ENCODE data around the gene ZNF277.

Gene ZNF277

DNA sequence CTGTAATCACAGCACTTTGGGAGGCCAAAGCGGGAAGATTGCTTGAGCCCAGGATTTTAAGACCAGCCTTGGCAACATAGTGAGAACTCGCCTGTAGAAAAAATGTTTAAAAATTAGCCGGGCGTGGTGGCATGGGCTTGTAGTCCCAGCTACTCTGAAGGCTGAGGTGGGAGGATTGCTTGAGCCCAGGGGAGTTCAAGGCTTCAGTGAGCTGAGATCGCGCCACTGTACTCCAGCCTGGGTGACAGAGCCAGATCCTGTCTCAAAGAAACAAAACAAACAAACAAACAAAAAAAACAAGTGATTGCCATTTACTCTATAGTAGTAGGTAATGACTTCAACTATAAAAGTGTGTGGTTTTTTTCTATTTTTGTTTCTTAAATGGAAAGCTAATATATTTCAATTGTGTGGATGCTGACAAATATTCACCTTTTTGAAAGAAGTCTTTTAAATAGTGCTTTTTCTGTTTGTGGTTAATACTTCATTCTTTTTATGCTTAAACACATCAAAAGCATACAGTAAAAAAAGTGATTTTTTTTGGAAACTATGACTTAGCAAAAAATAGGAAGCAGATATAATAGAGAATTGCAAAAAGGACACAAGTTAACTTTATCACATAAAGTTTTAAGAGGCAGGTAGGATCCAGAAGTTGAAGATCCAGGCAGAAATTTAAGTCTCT, 48.4 kb downstream of the ZNF277 start:
- no peak for DNase-seq (ENCODE audit: low read depth)

DNA sequence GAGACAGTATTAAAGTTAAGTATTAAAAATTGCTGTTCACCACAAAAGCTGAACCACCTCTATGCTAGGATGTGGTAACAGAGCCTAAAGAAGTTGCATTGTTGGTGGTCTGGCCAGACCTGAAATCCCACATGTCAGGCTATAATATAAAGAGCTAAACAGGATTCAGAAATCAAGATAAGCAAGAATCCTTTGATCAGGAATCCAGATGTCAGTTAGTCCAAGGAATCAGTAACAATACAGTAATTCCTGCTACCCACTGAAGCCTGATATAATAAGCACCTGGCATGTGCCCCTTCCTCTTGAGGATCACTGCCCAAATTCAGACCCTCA, 48.9 kb downstream of the ZNF277 start:
- no peak for DNase-seq (ENCODE audit: low read depth)

DNA sequence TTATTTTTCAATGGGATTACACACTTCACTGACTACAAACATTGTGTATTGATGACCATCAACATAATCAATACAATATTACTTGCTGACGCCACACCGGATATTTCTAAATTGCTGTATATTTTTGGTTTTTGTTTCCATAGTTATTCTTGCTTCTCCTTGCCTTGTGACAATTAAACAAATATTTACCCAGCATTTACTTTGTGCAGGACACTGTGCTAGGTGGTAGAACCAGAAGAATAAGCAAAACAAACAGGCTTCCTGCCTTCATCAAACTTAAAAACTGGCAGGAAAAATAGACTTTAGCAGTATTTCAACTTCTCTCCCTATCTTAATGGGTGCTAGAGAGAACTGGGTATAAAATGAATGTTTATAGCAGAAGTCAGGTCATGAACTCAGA, 50.6 kb downstream of the ZNF277 start:
- no peak for DNase-seq (ENCODE audit: low read depth)

DNA sequence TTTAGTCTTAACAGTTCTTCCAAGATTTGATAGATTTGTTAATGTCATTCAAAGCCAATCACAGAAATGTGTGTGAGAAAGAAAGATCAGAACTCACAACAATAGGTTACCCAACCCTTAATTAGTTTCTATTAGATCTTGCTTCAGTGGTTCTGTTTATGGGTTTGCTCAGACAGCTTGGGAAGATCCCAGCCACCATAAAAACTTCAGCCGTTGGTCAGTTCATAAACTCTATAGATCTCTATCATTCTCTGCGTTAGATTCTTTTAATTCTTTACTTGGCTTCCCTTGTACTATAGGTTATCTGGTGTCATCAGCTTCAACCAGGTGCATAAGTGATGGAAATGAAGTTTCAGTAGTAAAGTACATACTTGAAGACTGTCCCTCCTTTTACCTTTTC, 54.4 kb downstream of the ZNF277 start:
- no peak for DNase-seq (ENCODE audit: low read depth)

DNA sequence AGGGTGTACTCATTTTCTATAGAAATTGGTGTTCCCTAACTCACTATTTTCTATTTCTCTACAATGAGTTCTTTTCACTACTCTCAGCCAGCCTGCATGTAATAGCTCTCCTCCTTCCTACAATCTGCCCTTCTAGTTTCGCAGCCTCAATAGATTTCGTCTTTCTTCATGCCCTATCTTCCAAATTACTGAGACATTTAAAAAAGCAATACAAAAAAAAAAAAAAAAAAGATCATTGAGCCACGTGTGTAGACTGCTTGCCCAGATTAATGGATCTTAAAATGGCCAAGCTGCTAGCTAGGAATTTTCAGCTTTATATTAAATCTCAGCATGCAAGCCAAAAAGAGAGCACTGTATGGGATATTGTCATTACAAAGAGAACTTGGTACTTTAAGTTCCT, 55.5 kb downstream of the ZNF277 start:
- DNase-seq (ENCODE audit: low read depth): no peak

DNA sequence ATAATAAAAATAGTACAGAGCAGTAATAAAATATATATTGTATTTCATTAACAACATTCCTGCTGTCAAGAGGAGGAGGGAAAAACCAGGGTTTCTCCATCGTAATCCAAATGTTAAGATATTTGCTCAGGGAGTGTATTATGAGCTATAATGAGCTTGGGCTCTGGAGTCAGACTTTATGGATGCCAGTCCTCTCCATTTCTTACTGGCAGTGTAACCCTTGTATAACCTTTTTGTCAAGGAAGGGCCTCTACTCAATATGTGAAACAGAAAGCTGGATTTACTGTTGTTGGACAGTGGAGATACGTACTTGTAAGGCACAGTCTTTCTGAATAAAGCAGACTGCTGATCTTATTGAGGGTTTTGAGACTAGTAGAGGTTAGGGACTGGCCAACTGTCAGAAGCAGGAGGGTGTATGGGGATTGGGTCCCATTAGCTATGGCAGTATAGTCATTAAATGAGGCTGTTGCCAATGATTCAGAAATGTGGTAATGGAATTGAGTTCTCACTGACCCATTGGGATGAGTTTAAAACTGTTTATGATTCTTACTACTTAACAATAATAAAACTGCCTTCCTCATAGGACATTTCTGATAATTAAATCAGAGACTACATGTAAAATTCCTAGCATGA, 56.5 kb downstream of the ZNF277 start:
- DNase-seq (ENCODE audit: low read depth): no peak

DNA sequence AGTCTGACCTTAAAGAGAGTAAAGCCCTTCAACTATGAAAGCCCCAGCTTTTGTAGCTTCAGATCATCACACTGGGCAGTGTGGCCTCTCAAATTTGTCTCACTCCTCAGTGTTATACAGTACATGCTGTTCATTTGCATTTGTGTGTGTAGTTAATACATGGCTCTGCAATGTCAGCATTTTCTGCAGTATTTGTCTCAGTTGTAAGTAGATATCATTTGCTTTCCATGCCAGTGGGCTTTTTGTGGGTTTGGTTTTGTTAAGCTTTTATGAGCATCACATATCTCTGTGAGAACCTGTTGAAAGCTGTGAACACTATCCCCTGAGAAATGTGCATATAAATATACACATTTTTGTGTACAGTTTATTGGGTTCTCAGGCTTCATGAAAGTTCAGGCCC, 57.0 kb downstream of the ZNF277 start:
- DNase-seq (ENCODE audit: low read depth): no peak

DNA sequence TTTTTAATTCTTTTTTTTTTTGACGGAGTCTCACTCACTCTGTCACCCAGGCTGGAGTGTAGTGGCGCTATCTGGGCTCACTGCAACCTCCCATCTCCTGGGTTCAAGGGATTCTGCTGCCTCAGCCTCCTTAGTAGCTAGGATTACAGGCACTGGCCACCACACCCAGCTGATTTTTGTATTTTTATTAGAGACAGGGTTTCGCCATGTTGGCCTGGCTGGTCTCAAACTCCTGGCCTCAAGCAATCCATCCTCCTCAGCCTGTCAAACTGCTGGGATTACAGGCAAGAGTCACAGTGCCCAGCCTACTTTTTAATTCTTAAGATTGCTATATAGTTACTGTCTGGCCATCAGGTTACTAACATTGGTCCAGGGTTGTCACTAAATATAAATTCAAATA, 59.6 kb downstream of the ZNF277 start:
- DNase-seq (ENCODE audit: low read depth): no peak

DNA sequence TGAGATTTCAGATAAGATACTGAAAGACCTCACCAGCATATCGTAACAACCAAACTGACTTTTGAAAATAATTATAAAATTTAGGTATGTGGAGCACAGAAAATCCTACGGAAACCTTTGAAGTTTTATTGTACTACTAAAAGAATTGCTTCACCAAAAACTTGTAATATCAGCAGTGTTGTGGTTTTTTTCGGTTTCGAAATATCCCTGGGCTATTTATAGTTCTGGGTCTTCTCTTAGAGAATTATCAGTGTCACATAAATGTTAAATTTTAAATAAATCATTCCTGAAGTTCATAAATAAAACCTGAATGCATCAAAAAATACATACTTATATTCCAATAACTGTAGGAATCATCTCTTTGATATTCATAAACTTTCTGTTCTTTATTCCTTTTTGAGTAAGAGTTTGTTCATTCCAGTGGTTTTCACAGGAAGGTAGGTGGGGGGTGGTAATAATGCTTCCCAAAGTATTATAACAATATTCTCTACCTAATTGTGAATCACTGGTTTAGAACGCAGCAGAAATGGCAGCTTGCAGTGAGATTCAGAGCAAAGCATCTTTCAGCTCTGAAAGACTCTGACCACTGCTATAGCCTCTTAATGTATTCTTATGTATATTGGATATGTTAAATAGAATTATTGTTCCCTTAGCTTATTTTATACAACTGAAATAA, 60.2 kb downstream of the ZNF277 start:
- peak; percentile 11 for DNase-seq (ENCODE audit: low read depth)

DNA sequence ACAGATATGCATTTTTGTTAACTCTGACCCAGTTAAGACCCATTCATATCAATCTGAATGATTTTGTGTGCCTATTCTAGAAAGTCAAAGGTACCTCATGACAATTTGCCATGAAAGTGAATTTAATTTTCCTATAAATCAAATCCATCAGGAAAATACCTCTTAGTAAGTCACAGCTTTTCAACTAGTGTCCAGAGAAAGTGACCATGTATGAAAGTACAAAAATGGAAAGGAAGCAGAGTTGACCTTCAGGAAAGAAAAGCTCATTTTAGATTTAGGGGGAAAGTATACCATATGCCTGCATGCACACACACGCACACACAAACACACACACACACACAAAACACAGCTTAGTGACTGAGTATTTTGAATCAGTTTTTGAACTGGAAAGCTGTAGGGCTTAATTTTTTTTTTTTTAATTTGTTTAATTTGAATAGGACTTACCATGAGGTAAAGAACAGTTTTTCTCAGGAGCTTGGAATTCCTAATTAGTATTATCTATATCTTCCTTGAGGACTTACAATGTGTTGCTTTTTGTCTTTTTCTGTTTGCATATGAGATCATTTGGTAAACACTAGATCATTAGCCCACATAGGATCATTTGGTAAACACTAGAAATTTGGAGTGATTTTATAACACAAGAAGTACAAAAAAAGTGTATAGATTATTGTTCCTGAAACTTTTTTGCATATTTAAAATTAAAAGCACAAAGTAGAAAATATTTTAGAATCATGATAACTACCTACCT, 61.6 kb downstream of the ZNF277 start:
- no peak for DNase-seq (ENCODE audit: low read depth)

DNA sequence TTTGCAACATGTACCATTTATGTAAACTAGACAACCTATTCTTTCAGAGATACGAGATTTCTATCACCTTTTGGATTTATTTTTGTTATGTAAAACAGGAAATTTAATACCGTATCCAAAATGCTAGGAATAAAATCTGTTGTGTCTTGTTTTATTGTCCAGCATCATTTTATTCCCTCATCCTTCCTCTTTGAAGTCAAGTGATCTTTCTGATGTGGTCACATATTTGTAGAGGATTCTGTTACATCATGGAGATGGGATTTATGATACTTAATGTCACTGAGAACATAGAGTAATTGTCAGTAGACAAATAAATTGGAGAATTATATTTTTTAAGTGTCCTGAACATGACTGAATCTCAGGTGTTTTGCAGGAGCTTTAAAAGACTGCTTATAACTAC, 64.7 kb downstream of the ZNF277 start:
- no peak for DNase-seq (ENCODE audit: low read depth)

DNA sequence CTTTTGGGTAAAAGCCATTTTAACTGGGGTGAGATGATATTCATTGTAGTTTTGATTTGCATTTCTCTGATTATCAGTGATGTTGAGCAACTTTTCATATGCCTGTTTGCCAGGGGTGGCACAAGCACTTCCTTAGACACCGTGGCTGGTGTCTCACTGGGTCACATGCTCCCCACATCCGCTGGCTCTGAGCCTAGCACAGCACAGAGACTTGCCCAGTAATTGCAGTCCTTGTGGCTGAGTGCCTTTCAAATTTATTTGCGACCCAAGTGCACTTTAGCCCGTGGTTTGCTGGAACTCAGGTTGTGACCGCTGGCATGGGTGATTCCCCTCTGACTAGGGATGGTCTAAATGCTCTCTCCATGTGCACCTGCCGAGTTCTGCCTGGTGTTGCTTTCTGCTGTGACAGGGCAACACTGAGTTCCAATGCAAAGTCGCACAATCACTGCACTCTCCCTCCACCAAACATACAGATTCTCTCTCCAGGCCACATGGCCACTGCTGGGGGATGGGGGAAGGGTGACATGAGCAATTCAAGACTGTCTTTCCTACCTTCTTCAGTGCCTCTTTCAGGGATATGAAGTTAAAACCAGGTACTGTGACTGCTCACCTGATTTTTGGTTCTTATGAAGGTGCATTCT, 66.5 kb downstream of the ZNF277 start:
- no peak for DNase-seq (ENCODE audit: low read depth)

DNA sequence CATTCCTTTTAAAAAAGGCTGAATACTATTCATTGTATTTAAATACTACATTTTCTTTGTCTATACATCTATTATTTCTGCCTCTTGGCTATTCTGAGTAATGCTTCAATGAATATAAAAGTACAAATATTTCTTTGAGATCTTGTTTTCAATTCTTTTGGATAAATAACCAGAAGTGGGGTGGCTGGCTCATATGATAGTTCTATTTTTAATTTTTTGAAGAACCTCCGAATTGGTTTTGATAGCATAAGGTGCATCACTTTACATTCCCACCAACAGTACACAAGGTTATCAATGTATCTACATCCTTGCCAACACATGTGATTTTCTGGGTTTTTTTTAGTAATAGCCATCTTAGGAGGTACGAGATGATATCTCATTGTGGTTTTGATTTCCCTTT, 72.5 kb downstream of the ZNF277 start:
- no peak for DNase-seq (ENCODE audit: low read depth)

DNA sequence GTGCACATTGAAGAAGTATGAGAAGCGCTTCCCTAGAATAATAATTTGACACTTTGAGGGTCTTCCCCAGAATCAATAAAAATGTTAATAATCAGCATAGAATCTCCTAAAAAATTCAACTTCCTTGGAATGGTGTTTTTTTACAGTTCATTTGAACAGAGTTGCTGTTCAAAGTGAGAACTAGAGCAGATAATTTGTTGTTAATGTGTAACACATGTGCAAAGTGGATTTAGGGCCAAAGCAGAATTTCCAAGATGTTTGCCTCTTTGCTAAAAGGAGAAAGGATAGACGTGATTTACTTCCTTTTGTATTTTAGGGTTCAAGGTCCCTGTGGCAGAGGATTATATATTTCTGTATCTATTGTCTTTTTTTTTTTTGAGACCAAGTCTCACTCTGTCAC, 73.8 kb downstream of the ZNF277 start:
- no peak for DNase-seq (ENCODE audit: low read depth)

DNA sequence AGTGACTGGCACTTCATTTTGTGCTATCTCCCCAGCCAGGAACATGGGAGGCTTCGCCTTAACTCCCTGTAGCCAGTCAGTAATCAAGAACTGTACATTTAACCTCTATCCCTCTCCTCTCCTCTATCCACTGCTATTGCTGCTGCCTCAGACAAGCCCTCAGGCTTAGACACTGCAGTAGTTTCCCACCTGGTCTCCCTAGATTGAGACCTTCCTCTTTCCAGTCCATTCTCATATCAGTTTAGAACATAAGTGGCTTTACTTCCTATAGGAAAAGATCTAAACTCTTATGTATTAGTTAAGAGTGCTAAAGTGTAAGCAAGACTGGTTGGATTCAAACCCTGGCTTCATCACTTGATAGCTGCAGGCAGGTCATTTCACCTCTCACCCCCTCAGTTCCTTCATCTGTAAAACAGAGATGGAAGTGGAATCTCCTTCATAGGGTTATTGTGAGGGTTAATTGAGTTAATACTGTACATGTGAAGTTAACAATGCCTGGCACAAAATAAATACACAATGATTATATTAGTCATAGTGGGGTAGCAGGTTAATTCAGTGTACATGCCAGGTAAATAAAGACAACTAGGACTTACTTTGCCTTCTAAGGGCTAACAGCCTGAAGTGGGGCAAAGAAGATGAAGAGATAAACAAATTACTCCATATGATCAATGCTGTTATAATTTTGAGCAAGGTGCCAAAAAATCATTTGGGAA, 76.1 kb downstream of the ZNF277 start:
- no peak for DNase-seq (ENCODE audit: low read depth)

DNA sequence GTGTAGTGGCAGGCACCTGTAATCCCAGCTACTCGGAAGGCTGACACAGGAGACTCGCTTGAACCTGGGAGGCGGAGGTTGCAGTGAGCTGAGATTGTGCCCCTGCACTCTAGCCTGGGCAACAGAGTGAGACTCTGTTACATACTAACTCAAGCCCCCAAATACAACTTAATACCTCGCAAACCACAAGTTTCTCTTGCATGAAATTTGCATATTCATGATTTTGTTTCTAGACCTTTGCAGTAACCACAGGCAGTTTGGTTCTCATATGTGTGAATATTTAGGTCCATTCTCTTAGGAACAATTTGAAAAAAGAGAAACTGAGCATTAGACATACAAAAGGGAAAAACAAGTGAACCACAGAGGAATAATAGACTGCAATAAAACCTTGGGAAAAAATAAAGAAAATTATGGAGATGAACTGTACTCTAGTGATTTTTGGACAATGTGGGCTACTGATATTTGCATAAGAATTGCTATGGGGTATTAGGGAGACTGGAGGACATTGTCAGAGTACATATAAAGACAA, 77.0 kb downstream of the ZNF277 start:
- no peak for DNase-seq (ENCODE audit: low read depth)

DNA sequence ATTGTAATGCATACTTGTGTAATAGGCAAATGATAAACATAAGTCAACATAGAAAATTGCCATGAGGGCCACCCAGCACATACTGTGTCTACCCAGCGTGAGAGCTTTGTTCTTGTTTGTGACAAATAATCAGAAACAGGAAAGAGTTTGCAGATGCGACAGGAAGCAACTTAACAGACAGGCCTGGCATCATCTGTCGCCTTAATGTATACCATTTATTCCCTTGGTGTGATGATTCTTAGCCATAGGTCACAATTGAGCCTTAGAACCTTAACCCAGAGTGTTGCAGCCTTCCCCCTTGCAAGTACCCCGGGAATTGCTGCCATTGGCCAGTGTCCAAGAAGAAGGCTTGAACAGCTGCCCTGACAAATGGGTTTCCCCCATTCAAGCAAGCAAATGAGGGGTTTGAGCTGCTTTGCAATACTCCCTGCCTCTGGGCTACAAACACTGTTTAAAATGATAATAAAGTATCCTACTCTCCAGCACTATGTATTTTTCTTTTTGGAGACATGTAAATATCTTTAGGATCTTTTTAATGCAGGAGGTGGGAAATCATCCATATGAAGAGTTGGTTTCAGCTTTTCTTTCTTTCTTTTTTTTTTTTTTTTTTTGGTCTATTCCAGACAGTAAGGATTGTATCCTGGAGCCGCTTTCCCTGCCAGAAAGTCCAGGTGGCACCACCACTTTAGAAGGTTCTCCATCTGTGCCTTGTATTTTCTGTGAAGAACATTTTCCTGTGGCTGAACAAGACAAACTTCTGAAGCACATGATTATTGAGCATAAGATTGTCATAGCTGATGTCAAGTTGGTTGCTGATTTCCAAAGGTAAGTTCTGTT, 80.0 kb downstream of the ZNF277 start:
- no peak for DNase-seq (ENCODE audit: low read depth)

DNA sequence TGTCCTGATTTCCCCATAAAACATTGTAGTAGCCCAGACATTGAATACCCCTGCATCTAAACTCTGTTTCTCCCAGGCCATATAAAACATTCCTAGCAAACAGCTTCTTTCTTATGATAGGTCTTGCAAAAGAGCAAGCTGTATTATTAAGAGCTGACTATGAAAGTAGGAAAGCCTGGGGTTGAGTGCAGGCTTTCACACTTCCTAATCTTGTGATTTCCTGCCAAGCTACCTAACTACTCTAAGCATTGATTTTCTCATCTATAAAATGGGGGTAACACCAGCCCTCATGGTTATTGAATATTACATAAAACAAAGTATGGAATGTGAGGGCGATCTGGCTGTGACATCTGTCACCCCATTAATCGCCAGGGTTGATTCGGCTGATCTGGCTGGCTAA, 81.8 kb downstream of the ZNF277 start:
- no peak for DNase-seq (ENCODE audit: low read depth)

DNA sequence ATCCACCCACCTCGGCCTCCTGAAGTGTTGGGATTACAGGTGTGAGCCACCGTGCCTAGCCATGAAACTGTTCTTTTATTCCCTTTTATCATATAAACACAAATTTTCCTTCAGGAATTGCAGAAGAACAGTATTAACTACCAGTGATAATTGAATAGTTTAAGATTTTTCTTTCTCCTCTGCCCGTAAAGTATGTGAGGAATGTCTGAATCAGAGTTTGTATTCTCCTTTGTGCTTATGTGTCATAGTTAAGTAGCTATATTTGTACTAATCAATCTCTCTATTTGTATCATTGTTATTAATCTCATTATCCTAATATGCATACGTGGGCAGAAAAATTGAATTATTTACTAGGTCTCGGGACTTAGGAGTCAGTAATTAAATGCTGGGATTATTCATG, 83.6 kb downstream of the ZNF277 start:
- DNase-seq (ENCODE audit: low read depth): peak; percentile 5

DNA sequence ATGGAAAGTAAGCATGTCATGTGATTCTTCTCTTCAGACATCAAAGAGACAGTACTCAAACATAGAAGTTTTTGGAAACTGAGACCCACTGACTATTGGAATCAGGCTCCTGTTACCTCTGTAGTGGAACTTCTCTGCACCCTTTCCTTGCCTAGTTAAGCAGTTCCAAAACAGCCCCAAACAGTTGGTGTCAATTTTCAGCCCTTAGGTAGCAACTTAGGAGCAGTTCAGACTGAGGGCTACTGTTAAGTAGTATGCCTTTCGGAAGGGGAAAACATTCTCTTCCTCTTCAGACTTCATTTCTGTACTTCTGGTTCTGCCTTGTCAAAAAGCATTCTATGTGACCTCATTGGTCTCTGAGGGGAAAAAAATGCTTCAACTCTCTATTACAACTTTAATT, 85.7 kb downstream of the ZNF277 start:
- no peak for DNase-seq (ENCODE audit: low read depth)

DNA sequence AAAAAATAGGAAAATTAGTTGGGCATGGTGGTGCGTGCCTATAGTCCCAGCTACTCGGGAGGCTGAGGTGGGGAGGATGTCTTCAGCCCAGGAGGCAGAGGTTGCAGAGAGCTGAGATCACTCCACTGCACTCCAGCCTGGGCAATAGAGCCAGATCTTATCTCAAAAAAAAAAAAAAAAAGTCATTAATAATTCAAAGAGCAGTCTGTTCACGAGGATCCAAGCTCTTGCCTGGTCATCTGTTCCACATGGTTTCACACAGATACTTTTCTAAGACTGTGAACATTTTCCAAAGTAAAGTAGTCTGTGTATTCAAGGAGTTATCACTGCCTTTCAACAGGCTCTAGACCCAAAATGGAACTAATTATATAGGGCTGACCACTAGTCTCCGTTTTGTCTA, 86.9 kb downstream of the ZNF277 start:
- no peak for DNase-seq (ENCODE audit: low read depth)
